Mammary epithelial cell (primary cell): Measurements from ENCODE around the gene HOXC6.

Source experiments
- CTCF ChIP-seq, 2 donors: IDR thresholded peaks in 1 of 2; conservative IDR thresholded peaks in 1 of 2; 2 replicates each; pipeline ENCODE4 v1.5.1; 2011 to 2012; ENCODE audit warnings: inconsistent platforms in 2 of 2, low read length in 2 of 2, mild to moderate bottlenecking in 2 of 2, control low read depth in 1 of 2, low read depth in 1 of 2; ENCODE audit not compliant: insufficient read depth in 1 of 2; ENCODE audit errors: extremely low read depth in 1 of 2
- EZH2 ChIP-seq: IDR thresholded peaks from 2 replicates; pipeline ENCODE4 v1.6.1; 2012; ENCODE audit warnings: low read length, inconsistent platforms, borderline replicate concordance

- TF ChIP-seq CTCF (conservative IDR thresholded peaks at IDR 0.05 in 1 of 2, IDR thresholded peaks at IDR 0.05 in 1 of 2; ENCODE audit: extremely low read depth in 1 of 2, insufficient read depth in 1 of 2, low read depth in 1 of 2, low read length in 2 of 2) (no peak), EZH2 (no peak)
These were observed 39.6 kb upstream of the HOXC6 start for GRCh38 chr12:53988541-53989226.
